ENCODE results near the gene GTF2F1. TPM values are rescaled to one million over a fixed set of nuclear protein-coding genes. Genes with fewer than 3 reads are reported as not detected.
"Not testable (repeated sequence)": the region's sequence is repeated elsewhere in the genome, so short reads cannot be mapped to it uniquely, and the experiment has no call there.

The GTF2F1 gene
- total RNA-seq, 1 experiment from 2014 or later = 37.4 TPM

- in situ Hi-C loops (cut with HindIII; ENCODE audit: low pct_unique_long_range_greater_than_20kb, low sequenced_read_pairs); DNase-seq (ENCODE audit: low read depth): not testable (repeated sequence)
Measured at GRCh38 chr19:6400062-6400944, 7.3 kb upstream of the GTF2F1 start.

- in situ Hi-C loops (cut with HindIII; ENCODE audit: low pct_unique_long_range_greater_than_20kb, low sequenced_read_pairs) = no loop called here
- DNase-seq (ENCODE audit: low read depth) = no peak
Measured at GRCh38 chr19:6396305-6396704, 3.3 kb upstream of the GTF2F1 start.

GRCh38 chr19:6394831-6395230 lies 1.9 kb upstream of the GTF2F1 start:
- DNase-seq (ENCODE audit: low read depth) = no peak
- in situ Hi-C loops (cut with HindIII; ENCODE audit: low pct_unique_long_range_greater_than_20kb, low sequenced_read_pairs) = no loop called here

GRCh38 chr19:6393983-6394412 lies 1.0 kb upstream of the GTF2F1 start:
- in situ Hi-C loops (cut with HindIII; ENCODE audit: low pct_unique_long_range_greater_than_20kb, low sequenced_read_pairs) = no loop called here
- DNase-seq (ENCODE audit: low read depth) = no peak

- in situ Hi-C loops (cut with HindIII; ENCODE audit: low pct_unique_long_range_greater_than_20kb, low sequenced_read_pairs) = no loop called here
- DNase-seq (ENCODE audit: low read depth) = no peak
Measured at GRCh38 chr19:6392221-6393073, 517 bp downstream of the GTF2F1 start.

GRCh38 chr19:6387372-6387771 lies 5.6 kb downstream of the GTF2F1 start:
- no peak for DNase-seq (ENCODE audit: low read depth)
- in situ Hi-C loops (cut with HindIII; ENCODE audit: low pct_unique_long_range_greater_than_20kb, low sequenced_read_pairs) = no loop called here

GRCh38 chr19:6384381-6384780 lies 8.6 kb downstream of the GTF2F1 start:
- DNase-seq (ENCODE audit: low read depth) = no peak
- in situ Hi-C loops (cut with HindIII; ENCODE audit: low pct_unique_long_range_greater_than_20kb, low sequenced_read_pairs) = no loop called here

- in situ Hi-C loops (cut with HindIII; ENCODE audit: low pct_unique_long_range_greater_than_20kb, low sequenced_read_pairs) = no loop called here
- DNase-seq (ENCODE audit: low read depth) = no peak
Measured at GRCh38 chr19:6383188-6383587, 9.8 kb downstream of the GTF2F1 start.

- in situ Hi-C loops (cut with HindIII; ENCODE audit: low pct_unique_long_range_greater_than_20kb, low sequenced_read_pairs) = no loop called here
- DNase-seq (ENCODE audit: low read depth) = no peak
Measured at GRCh38 chr19:6381030-6381750, 11.8 kb downstream of the GTF2F1 start.

- DNase-seq (ENCODE audit: low read depth) = no peak
- in situ Hi-C loops (cut with HindIII; ENCODE audit: low pct_unique_long_range_greater_than_20kb, low sequenced_read_pairs) = no loop called here
Measured at GRCh38 chr19:6379744-6380143, 13.2 kb downstream of the GTF2F1 start.

GRCh38 chr19:6378486-6378885 lies 14.5 kb downstream of the GTF2F1 start:
- no peak for DNase-seq (ENCODE audit: low read depth)
- in situ Hi-C loops (cut with HindIII; ENCODE audit: low pct_unique_long_range_greater_than_20kb, low sequenced_read_pairs) = no loop called here

- in situ Hi-C loops (cut with HindIII; ENCODE audit: low pct_unique_long_range_greater_than_20kb, low sequenced_read_pairs) = no loop called here
- DNase-seq (ENCODE audit: low read depth) = peak; percentile 15
Measured at GRCh38 chr19:6378041-6378440, 14.9 kb downstream of the GTF2F1 start.

- in situ Hi-C loops (cut with HindIII; ENCODE audit: low pct_unique_long_range_greater_than_20kb, low sequenced_read_pairs) = no loop called here
- DNase-seq (ENCODE audit: low read depth) = no peak
Measured at GRCh38 chr19:6376512-6377190, 16.3 kb downstream of the GTF2F1 start.

GRCh38 chr19:6375411-6376010 lies 17.5 kb downstream of the GTF2F1 start, which contains the start of gene PSPN:
Gene PSPN, minus strand, starts transcription at chr19:6375933. Its CDS starts 84 bp downstream, at chr19:6375849.
- DNase-seq (ENCODE audit: low read depth) = no peak
- in situ Hi-C loops (cut with HindIII; ENCODE audit: low pct_unique_long_range_greater_than_20kb, low sequenced_read_pairs) = no loop called here

GRCh38 chr19:6374711-6375410 lies 18.1 kb downstream of the GTF2F1 start:
- in situ Hi-C loops (cut with HindIII; ENCODE audit: low pct_unique_long_range_greater_than_20kb, low sequenced_read_pairs) = no loop called here
- no peak for DNase-seq (ENCODE audit: low read depth)

GRCh38 chr19:6374161-6374709 lies 18.7 kb downstream of the GTF2F1 start:
- DNase-seq (ENCODE audit: low read depth) = no peak
- in situ Hi-C loops (cut with HindIII; ENCODE audit: low pct_unique_long_range_greater_than_20kb, low sequenced_read_pairs) = no loop called here

GRCh38 chr19:6373813-6374108 lies 19.2 kb downstream of the GTF2F1 start:
- no peak for DNase-seq (ENCODE audit: low read depth)
- in situ Hi-C loops (cut with HindIII; ENCODE audit: low pct_unique_long_range_greater_than_20kb, low sequenced_read_pairs) = no loop called here
